ENCODE measurements around the gene MST1. TPM values are rescaled to one million over a fixed set of nuclear protein-coding genes. Genes with fewer than 3 reads are reported as not detected.

The MST1 gene
- total and polyA plus RNA-seq, 2 of the 4 experiments (the other 2 are of a cell fraction) = 1.3 to 13.0 TPM

- dilution Hi-C loops (cut with HindIII; ENCODE audit: low sequenced_read_pairs, unreplicated experiment) (no loop called here), in situ Hi-C loops (cut with MboI; ENCODE audit: low sequenced_read_pairs) (no loop called here), intact Hi-C loops (cut with micrococcal nuclease) (no loop called here)
- no peak overlapping the region for H3K4ac ChIP-seq (ENCODE audit: low read depth, low read length)
- H3K36me3 ChIP-seq (ENCODE audit: control insufficient read depth, insufficient read depth, low read length) = peaks cover 57% of the 10 kb centered on the region
- no peak overlapping the region for H4K5ac ChIP-seq (ENCODE audit: low read depth, low read length)
- H3K14ac ChIP-seq (replicated peaks; ENCODE audit: low read depth, low read length) = no peak overlapping the region
- no peak overlapping the region for H2BK15ac ChIP-seq (ENCODE audit: low read depth, low read length)
- H3K23ac ChIP-seq (ENCODE audit: low read depth, low read length) = no peak overlapping the region
- H4K20me1 ChIP-seq (ENCODE audit: insufficient read depth, low read length) = no peaks in the 10 kb centered on the region; the same call in 1 of the 2 replicates
- H2AK9ac ChIP-seq (replicated peaks; ENCODE audit: low read depth, low read length, poor library complexity) = no peak overlapping the region
- CTCF ChIA-PET = no interaction called here
- no peaks in the 10 kb centered on the region for H3K4me1 ChIP-seq (ENCODE audit: control insufficient read depth, insufficient read depth, low read length)
- no peak overlapping the region for H2BK120ac ChIP-seq (ENCODE audit: low read depth, low read length)
- DNase-seq = no peak
- no peak overlapping the region for H4K91ac ChIP-seq (ENCODE audit: insufficient read depth, low read depth, low read length)
- H2AFZ ChIP-seq (replicated peaks; ENCODE audit: low read length, poor library complexity) = peak overlapping the region; percentile 32
- H3K9ac ChIP-seq (ENCODE audit: low read depth, low read length) = no peak overlapping the region
- POLR2A ChIA-PET (ENCODE audit: unreplicated experiment) = no interaction called here
- no peak overlapping the region for H2BK5ac ChIP-seq (ENCODE audit: low read depth, low read length, poor library complexity, severe bottlenecking)
- H3K56ac ChIP-seq (ENCODE audit: extremely low read depth, insufficient read depth, low read length) = no peak overlapping the region
- no peak for ATAC-seq (ENCODE audit: low read depth)
- no TSS peak for BruUV-seq (replicated peaks)
- H3K4me2 ChIP-seq (ENCODE audit: low read depth, low read length) = no peak overlapping the region
- H3K79me1 ChIP-seq (ENCODE audit: low read depth in 1 of 2, low read length in 2 of 2) = peaks cover 5 to 8% of the 10 kb centered on the region in 2 experiments; a peak in 1 of 4 replicates
- no peak overlapping the region for H3K27ac ChIP-seq (ENCODE audit: insufficient read depth, low read length)
- H3K9me3 ChIP-seq (ENCODE audit: control insufficient read depth, insufficient read depth, low read length) = no peaks in the 10 kb centered on the region
- H3K18ac ChIP-seq (ENCODE audit: low read depth, low read length) = no peak overlapping the region
- H3K9me1 ChIP-seq (ENCODE audit: insufficient read depth, low read length) = no peaks in the 10 kb centered on the region
- no peak overlapping the region for H3K4me3 ChIP-seq (ENCODE audit: insufficient read depth, low read depth, low read length)
- TF ChIP-seq RAD21 (IDR thresholded peaks at IDR 0.05; ENCODE audit: low read length) (no peak), CEBPB (IDR thresholded peaks at IDR 0.05; ENCODE audit: low read depth, low read length) (no peak), MAZ (IDR thresholded peaks at IDR 0.05; ENCODE audit: borderline replicate concordance, low read depth, low read length) (no peak), POLR2A (IDR thresholded peaks at IDR 0.05; ENCODE audit: low read depth, low read length) (no peak), SMC3 (IDR thresholded peaks at IDR 0.05; ENCODE audit: low read depth, low read length) (no peak), MAFK (IDR thresholded peaks at IDR 0.05; ENCODE audit: low read depth, low read length) (no peak), NFE2L2 (IDR thresholded peaks at IDR 0.05; ENCODE audit: low read depth, low read length) (no peak), CTCF (conservative IDR thresholded peaks at IDR 0.05; ENCODE audit: low read depth, low read length) (no peak), MXI1 (IDR thresholded peaks at IDR 0.05; ENCODE audit: borderline replicate concordance, low read depth, low read length) (no peak), CHD1 (IDR thresholded peaks at IDR 0.05; ENCODE audit: low read depth, low read length) (no peak), BHLHE40 (IDR thresholded peaks at IDR 0.05; ENCODE audit: low read depth, low read length) (no peak), USF2 (IDR thresholded peaks at IDR 0.05; ENCODE audit: low read depth, low read length) (no peak), RFX5 (IDR thresholded peaks at IDR 0.05; ENCODE audit: low read depth, low read length) (no peak), RCOR1 (IDR thresholded peaks at IDR 0.05; ENCODE audit: insufficient replicate concordance, low read length) (no peak)
- TF ChIP-seq, protein P1, sequence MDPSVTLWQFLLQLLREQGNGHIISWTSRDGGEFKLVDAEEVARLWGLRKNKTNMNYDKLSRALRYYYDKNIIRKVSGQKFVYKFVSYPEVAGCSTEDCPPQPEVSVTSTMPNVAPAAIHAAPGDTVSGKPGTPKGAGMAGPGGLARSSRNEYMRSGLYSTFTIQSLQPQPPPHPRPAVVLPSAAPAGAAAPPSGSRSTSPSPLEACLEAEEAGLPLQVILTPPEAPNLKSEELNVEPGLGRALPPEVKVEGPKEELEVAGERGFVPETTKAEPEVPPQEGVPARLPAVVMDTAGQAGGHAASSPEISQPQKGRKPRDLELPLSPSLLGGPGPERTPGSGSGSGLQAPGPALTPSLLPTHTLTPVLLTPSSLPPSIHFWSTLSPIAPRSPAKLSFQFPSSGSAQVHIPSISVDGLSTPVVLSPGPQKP (IDR thresholded peaks at IDR 0.05; ENCODE audit: borderline replicate concordance, low read depth, low read length) = no peak
- H2AK5ac ChIP-seq (ENCODE audit: low read depth, low read length) = no peak overlapping the region
- WGBS, 2 experiments (ENCODE audit: extremely low coverage in 2 of 2, insufficient read length in 1 of 2) = no CpG with 5 or more reads among the region's 6 CpGs
- H2BK20ac ChIP-seq (ENCODE audit: low read depth, low read length) = no peak overlapping the region
- no peak overlapping the region for H4K8ac ChIP-seq (ENCODE audit: low read depth in 2 of 2, low read length in 2 of 2)
- H3K27me3 ChIP-seq (ENCODE audit: control insufficient read depth, insufficient read depth, low read length) = no peaks in the 10 kb centered on the region
These were observed 6.1 kb downstream of the MST1 start for GRCh38 chr3:49683162-49683561.
